Measurements from ENCODE around the gene PTPRH.
"Not testable (repeated sequence)": the region's sequence is repeated elsewhere in the genome, so short reads cannot be mapped to it uniquely, and the experiment has no call there.

PTPRH gene

GRCh38 chr19:55244004-55244680 lies 34.8 kb upstream of the PTPRH start:
- no peak for DNase-seq

DNA sequence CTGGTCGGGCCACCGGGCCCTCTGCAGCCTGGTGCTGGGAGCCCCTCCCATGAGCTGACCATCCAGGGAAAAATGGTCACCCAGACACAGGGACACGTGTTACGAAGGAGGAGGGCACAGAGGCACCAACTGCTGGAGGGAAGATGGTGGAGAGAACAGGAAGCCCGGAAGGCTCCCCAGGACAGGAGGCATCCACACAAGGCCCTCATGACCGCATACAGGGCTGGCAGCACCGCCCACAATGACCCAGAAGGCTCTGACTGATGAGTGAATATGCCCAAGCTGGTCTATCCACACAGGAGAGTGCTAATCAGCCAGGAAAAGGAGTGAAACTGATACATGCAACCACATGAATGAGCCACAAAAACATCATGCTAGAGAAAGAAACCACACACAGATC lies 33.2 kb upstream of the PTPRH start:
- no peak for DNase-seq

GRCh38 chr19:55241935-55242464 lies 32.7 kb upstream of the PTPRH start:
- DNase-seq, result no peak

GRCh38 chr19:55241143-55241934 lies 32.0 kb upstream of the PTPRH start:
- DNase-seq, result no peak

DNA sequence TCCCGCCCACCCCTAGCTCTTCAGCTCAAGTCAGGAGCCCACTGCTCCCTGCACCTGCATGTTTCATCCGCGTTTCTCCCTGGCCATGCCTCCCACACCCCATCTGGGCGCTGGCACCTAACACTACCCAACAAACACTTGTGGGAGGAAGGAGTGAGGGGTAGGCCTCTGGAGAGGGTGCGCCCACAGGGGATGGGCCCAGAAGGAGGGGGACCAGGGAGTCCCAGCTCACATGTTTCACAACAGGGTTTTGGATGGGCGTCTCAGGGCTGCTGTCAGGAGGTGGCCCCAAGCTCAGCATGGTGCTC lies 31.4 kb upstream of the PTPRH start:
- no peak for DNase-seq

DNA sequence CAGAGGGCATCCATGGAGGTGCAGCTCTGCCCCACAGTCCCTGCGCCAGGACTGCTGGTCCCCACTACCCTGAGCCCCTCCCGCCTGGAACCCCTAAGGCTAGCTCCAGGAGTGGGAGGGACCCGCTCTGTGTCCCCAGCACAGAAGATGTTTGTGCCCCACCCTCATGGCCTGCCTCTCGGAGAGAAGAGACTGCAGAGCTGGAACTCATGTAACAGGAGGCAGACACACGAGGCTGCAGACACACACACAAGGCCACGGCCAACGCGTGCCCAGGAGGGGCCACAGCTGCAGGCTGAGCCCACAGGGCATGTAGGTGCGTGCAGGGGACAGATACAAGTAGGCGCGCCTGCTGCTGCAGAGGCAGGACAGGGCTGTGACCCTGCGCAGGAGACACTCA lies 29.7 kb upstream of the PTPRH start:
- DNase-seq, result no peak

DNA sequence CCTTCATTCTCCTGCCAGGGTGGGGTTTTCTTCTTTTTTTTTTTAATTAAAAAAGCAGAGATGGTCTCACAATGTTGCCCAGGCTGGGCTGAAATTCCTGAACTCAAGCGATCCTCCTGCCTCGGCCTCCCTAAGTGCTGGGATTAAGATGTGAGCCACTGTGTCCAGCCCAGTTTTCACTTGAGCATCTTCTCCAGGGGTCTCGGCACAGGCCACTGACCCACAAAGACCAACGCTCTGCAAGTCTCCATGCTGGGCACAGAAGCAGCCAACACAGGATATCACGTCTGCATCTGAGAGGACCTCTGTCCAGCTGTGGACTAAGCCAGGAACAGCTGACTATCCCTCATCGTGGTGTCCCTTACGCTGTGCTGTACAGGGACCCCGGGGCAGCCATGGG lies 28.7 kb upstream of the PTPRH start:
- DNase-seq, result no peak

DNA sequence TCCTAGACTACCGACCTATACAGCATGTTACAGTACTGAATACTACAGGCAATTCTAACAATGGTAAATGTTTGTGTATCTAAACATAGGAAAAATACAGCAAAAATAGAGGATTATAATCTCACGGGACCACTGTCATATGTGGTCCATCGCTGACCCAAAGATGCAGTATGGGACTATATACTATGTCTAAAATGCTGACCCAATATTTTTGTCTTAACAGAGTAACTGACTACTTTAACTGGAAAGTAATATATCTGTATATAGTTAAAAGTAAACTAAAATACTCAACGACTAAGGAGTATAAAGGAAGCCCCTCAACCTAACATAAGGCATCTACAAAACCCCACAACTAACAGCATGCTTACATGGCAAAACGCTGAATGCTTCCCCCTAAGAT lies 23.7 kb upstream of the PTPRH start:
- DNase-seq, result no peak

- no peak for DNase-seq
Measured at GRCh38 chr19:55232286-55232602, 22.9 kb upstream of the PTPRH start.

GRCh38 chr19:55231391-55232285 lies 22.3 kb upstream of the PTPRH start:
- DNase-seq, result no peak

GRCh38 chr19:55230780-55231179 lies 21.5 kb upstream of the PTPRH start:
- no peak for DNase-seq

DNA sequence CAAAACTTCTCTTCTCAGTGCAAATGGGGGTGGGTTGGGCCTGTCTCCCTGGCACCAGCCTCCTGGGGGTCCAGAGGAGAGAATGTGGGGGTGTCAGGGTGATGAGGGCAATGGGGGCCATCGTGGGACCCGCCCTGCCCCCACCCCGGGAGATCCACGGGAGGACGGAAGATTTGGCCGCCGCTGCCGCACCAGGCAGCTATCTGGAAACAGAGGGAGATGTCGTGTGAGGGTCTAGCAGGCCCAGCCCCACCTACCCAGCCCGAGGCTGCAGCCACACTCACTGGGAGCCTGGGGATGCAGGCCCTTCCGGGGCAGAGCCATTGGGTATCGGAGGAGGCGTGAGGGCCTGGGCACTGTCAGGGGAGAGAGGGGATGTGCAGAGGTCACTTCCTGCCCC lies 21.0 kb upstream of the PTPRH start:
- no peak for DNase-seq

DNA sequence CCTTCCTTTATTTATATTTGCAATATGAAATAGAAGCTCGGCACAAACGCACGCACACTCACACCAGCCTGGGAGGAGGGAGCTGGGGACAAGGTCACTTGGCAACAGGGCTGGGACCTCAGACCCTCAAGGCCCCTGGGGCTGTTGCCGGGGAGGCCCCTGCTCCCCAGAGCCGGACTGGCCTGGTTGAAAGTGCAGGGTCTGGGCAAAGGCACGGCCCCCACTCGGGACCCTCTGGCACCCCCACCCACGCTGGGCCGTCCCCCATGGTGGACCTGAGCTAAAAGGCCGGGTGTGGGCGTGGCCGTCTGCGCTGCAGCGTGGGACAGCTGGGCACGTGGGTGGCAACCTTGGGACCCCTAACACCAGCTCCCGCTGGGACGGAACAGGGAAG lies 20.5 kb upstream of the PTPRH start:
- no peak for DNase-seq

- no peak for DNase-seq
Measured at GRCh38 chr19:55229145-55229788, 20.0 kb upstream of the PTPRH start.

- no peak for DNase-seq
Measured at GRCh38 chr19:55228403-55229031, 19.2 kb upstream of the PTPRH start, which contains the start of gene TMEM86B. TSS of gene TMEM86B (minus strand) at chr19:55228763. CDS start at chr19:55228741, 22 bp downstream.

DNA sequence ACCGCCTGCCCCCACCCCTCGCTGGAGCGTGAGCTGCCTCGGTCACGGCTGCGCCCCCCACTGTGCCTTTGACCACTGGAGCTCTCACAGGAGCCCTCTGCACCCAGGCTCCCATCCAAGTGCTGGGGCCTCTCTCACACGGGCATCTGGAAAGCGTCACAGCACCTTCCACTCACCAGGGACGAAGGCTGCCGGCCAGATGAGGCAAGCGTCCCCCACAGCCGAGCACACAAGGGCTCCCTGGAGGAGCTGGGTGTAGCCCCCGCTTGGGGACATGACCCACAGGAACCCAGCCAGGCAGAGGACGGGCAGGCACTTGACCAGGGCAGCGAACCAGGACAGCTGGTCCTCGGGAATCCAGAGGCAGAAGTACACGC lies 18.7 kb upstream of the PTPRH start:
- DNase-seq, result no peak

- peak; percentile 54 for DNase-seq
Measured at GRCh38 chr19:55227241-55228014, 18.1 kb upstream of the PTPRH start.

GRCh38 chr19:55226788-55227187 lies 17.5 kb upstream of the PTPRH start:
- DNase-seq, result no peak

- no peak for DNase-seq
Measured at GRCh38 chr19:55226273-55226672, 17.0 kb upstream of the PTPRH start.

DNA sequence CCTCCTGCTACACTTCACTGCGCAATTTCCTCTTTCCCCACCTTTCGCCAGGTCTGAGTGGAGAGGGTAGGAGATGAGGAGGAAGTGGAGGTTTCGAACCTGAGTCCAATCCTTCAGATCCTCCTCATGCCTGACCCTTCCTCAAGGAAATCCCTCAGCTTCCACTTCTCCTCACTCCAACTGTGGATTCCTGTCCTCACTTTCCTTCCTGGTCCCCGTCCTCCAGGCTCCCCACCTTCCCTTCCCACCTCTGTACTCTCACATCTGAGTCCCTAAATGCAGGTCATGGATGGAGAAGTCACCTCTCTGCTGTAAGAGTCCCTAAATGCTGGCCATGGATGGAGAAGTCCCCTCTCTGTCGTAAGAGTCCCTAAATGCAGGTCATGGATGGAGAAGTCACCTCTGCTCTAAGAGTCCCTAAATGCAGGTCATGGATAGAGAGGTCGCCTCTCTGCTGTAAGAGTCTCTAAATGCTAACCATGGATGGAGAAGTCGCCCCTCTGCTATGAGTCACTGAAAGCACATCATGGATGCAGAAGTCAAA lies 16.2 kb upstream of the PTPRH start:
- no peak for DNase-seq

DNA sequence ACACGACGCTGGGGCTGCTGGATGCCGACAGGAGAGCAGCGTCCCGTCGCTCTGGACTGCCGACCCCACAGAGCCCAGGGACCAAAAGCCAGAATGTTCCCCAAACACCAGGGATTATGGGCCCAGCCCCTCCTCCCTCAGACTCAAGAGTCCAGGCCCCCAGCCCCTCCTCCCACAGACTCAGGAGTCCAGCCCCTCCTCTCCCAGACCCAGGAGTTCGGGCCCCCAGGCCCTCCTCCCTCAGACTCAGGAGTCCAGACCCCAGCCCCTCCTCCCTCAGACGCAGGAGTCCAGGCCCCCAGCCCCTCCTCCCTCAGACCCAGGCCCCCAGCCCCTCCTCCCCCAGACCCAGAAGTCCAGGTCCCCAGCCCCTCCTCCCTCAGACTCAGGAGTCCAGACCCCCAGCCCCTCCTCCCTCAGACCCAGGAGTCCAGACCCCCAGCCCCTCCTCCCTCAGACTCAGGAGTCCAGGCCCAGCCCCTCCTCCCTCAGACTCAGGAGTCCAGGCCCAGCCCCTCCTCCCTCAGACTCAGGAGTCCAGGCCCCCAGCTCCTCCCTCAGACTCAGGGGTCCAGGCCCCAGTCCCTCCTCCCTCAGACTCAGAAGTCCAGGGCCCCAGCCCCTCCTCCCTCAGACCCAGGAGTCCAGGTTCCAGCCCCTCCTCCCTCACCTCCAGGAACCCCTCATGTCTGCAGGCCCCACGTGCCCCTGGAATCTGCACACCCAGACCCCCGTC lies 15.5 kb upstream of the PTPRH start:
- DNase-seq, result not testable (repeated sequence)
